GM10266 (cell line): ENCODE data around the gene HTRA1.

ENCODE experiments used
- DNase-seq: peaks from one replicate; pipeline ENCODE4 v3.0.0; 2012; ENCODE audit errors: extremely low spot score
- CTCF ChIP-seq: IDR thresholded peaks from 2 replicates; pipeline ENCODE4 v1.5.1; 2012; ENCODE audit warnings: mild to moderate bottlenecking, low read depth; ENCODE audit not compliant: control insufficient read depth, insufficient read depth; ENCODE audit errors: missing control alignments

The HTRA1 gene

DNA sequence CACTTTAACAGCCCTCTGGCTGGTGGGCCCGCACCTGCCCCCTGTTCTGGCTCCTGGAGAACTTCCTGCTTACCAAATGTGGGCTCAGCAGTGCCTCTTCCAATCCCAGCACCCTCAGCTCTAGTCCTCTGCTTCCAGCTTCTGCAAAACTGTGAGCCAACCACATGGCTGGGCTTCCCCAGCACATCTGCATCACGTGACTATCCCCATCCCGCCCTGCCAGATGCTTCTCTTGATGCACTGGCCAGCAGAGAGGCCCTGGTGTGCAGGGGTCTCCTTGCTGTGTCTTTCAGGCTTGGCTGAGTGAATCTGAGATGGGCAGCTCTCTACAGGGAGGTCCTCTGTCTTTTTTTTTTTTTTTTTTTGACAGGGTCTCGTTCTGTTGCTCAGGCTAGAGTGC is 55.4 kb downstream of the HTRA1 start:
- no peak for TF ChIP-seq CTCF
- no peak for DNase-seq

DNA sequence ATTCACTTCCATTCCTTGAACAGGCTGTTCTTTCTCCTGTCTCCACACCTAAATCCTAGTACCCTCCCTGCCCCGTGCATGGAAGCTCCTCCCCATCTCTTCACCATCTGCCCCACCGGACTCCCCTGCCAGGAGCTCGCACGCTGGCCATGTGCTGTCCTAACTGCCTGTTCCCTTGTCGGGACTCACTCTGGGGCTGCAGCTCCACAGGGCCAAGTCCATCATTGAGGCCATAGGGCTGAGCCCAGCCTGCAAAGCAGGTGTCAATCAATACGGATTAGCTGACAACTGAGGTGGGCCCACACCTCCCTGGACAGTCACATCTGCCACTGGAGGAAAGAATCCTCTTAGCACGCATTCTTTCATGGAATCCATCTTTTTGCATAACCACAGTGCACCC is 57.8 kb downstream of the HTRA1 start:
- TF ChIP-seq CTCF = no peak
- DNase-seq = no peak

DNA sequence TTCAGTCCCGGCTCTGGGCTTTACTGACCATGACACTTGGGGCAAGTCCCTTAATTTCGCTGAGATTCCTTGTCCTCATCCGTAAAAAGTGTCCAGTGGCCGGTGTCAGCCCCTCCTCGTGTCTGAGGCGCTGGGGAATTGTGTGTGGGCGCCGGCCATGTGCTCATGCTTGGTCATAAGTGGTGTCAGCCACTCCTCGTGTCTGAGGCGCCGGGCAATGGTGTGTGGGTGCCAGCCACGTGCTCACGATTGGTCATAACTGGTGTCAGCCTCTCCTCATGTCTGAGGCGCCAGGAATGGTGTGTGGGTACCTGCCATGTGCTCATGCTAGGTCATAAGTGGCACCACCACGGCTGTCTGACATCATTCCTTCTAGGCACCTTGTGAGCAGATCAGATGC is 58.5 kb downstream of the HTRA1 start:
- no peak for TF ChIP-seq CTCF
- no peak for DNase-seq

DNA sequence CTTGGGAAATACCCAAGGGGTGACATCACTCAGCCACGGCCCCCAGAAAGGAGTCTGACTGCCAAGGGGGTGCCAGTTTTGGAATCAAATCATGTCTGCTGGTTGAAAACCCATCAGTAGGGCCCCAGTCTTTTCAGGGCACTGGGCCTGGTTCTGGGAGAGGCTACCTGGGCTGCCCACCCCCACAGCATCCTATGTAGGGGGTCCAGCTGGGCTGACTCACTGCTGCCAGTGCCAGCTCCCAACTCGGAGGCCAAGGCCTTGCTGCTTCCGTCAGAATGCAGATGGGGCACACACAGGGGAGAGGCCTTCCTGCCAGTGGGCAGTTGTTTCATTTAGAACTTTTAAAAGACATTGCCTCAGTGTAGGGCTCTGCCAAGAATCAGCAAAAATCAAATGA is 59.7 kb downstream of the HTRA1 start:
- DNase-seq = no peak
- TF ChIP-seq CTCF = no peak

- no peak for TF ChIP-seq CTCF
- DNase-seq = no peak
These were observed 63.5 kb downstream of the HTRA1 start for GRCh38 chr10:122524811-122525210.

DNA sequence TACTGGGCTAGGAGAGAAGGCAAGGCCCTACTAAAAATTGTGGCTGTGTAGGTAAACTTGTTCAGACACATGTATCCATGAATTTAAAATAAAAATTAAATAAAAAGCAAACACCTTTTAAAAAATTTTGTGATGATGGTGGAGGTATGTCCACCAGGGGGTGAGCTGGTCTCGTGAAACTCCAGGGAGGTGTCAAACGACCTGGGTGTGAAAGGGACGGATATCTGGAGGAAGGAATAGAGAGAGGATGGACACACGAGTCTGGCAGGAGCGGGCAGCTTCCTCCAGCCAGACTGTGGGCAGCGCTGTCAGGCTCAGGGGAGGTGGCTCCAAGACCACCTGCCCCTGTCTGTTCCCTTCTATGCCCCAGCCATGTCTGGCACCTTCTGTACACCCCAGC is 64.4 kb downstream of the HTRA1 start:
- DNase-seq = no peak
- TF ChIP-seq CTCF = no peak

- TF ChIP-seq CTCF = no peak
- no peak for DNase-seq
These were observed 65.5 kb downstream of the HTRA1 start for GRCh38 chr10:122526892-122527291.
